Inflammatory macrophage treated with lipopolysaccharide for 4 hours (primary cell): ENCODE results near the gene CCDC138.

Experiments
- DNase-seq: peaks from one replicate; pipeline ENCODE4 v3.0.0-alpha.2; 2020

Gene CCDC138

GRCh38 chr2:108898315-108899082 lies 111.9 kb downstream of the CCDC138 start:
- no peak for DNase-seq

- DNase-seq: no peak
These were observed 118.1 kb downstream of the CCDC138 start for GRCh38 chr2:108904680-108905079.

GRCh38 chr2:108905176-108905575 lies 118.6 kb downstream of the CCDC138 start:
- no peak for DNase-seq

GRCh38 chr2:108905906-108906305 lies 119.3 kb downstream of the CCDC138 start:
- no peak for DNase-seq

GRCh38 chr2:108906403-108907077 lies 120.0 kb downstream of the CCDC138 start:
- DNase-seq: no peak

GRCh38 chr2:108907822-108908712 lies 121.5 kb downstream of the CCDC138 start:
- DNase-seq: no peak

GRCh38 chr2:108908713-108909070 lies 122.1 kb downstream of the CCDC138 start:
- no peak for DNase-seq

GRCh38 chr2:108909275-108909823 lies 122.8 kb downstream of the CCDC138 start:
- no peak for DNase-seq

- no peak for DNase-seq
These were observed 123.5 kb downstream of the CCDC138 start for GRCh38 chr2:108910011-108910431.

GRCh38 chr2:108910541-108911396 lies 124.2 kb downstream of the CCDC138 start:
- DNase-seq: no peak

GRCh38 chr2:108911401-108911800 lies 124.8 kb downstream of the CCDC138 start:
- DNase-seq: no peak

- no peak for DNase-seq
These were observed 125.4 kb downstream of the CCDC138 start for GRCh38 chr2:108911807-108912628.

- DNase-seq: no peak
These were observed 126.0 kb downstream of the CCDC138 start for GRCh38 chr2:108912629-108912902.

- DNase-seq: no peak
These were observed 129.7 kb downstream of the CCDC138 start for GRCh38 chr2:108916122-108916795.

- no peak for DNase-seq
These were observed 130.3 kb downstream of the CCDC138 start for GRCh38 chr2:108916796-108917421.

GRCh38 chr2:108917526-108917925 lies 131.0 kb downstream of the CCDC138 start:
- no peak for DNase-seq

- no peak for DNase-seq
These were observed 131.7 kb downstream of the CCDC138 start for GRCh38 chr2:108918156-108918874.

- DNase-seq: no peak
These were observed 132.4 kb downstream of the CCDC138 start for GRCh38 chr2:108918941-108919341.

- DNase-seq: no peak
These were observed 133.2 kb downstream of the CCDC138 start for GRCh38 chr2:108919571-108920373.
